Spleen (tissue), 11 donors: ENCODE measurements around the gene ZSWIM3. TPM values are rescaled to one million over a fixed set of nuclear protein-coding genes. Genes with fewer than 3 reads are reported as not detected.

Experiments used
- DNase-seq: peaks from one replicate; pipeline ENCODE4 v3.0.0-alpha.2; 2020
- H3K27ac ChIP-seq, 8 donors: fragments of 200-600 bp; sonication (generic) in 7 of 8; 1 replicate in 4 of 8; 2 replicates in 4 of 8; pipeline versions ENCODE4 v1.5.0 to v1.8.0; 2016 to 2021; ENCODE audit warnings: inconsistent platforms in 4 of 8, mild to moderate bottlenecking in 4 of 8, moderate library complexity in 1 of 8
- H3K27me3 ChIP-seq, 7 donors: fragments of 200-600 bp; sonication (generic) in 6 of 7; replicated peaks in 1 of 7; 1 replicate in 4 of 7; 2 replicates in 3 of 7; pipeline versions ENCODE4 v1.5.0 to v1.8.0; 2016 to 2021; ENCODE audit warnings: inconsistent platforms in 3 of 7, mild to moderate bottlenecking in 1 of 7
- H3K36me3 ChIP-seq, 6 donors: fragments of 200-600 bp; sonication (generic) in 5 of 6; 1 replicate in 4 of 6; 2 replicates in 2 of 6; pipeline versions ENCODE4 v1.5.0 to v1.8.0; 2016 to 2021; ENCODE audit warnings: inconsistent platforms in 2 of 6
- H3K4me1 ChIP-seq, 6 donors: fragments of 200-600 bp; sonication (generic) in 5 of 6; 1 replicate in 3 of 6; 2 replicates in 3 of 6; pipeline versions ENCODE4 v1.5.0 to v1.8.0; 2016 to 2021; ENCODE audit warnings: inconsistent platforms in 3 of 6
- H3K4me3 ChIP-seq, 8 donors: fragments of 200-600 bp; sonication (generic) in 7 of 8; 1 replicate in 4 of 8; 2 replicates in 4 of 8; pipeline versions ENCODE4 v1.5.0 to v1.8.0; 2016 to 2021; ENCODE audit warnings: inconsistent platforms in 4 of 8, mild to moderate bottlenecking in 4 of 8, moderate library complexity in 2 of 8
- H3K9me3 ChIP-seq, 8 donors: fragments of 200-600 bp; sonication (generic) in 7 of 8; 1 replicate in 4 of 8; 2 replicates in 4 of 8; pipeline versions ENCODE4 v1.5.0 to v1.8.0; 2016 to 2021; ENCODE audit warnings: inconsistent platforms in 4 of 8
- CTCF ChIP-seq, 11 experiments: fragments of 200-600 bp in 7 of 11; fragments of 450-650 bp in 4 of 11; sonication (generic) in 4 of 11; IDR thresholded peaks in 8 of 11; conservative IDR thresholded peaks in 3 of 11; 1 replicate in 7 of 11; 2 replicates in 4 of 11; pipeline versions ENCODE4 v1.4.0 to v1.8.0; 2016 to 2021; ENCODE audit warnings: antibody characterized with exemption in 11 of 11, inconsistent platforms in 4 of 11, mild to moderate bottlenecking in 1 of 11
- POLR2A ChIP-seq, 3 donors: fragments of 450-650 bp; IDR thresholded peaks; one replicate each; pipeline ENCODE4 v1.5.1; 2017; ENCODE audit warnings: antibody characterized with exemption in 3 of 3, mild to moderate bottlenecking in 1 of 3
- POLR2AphosphoS5 ChIP-seq, 3 donors: sonication (generic); formaldehyde crosslinking; IDR thresholded peaks; one replicate each; pipeline ENCODE4 v1.5.1; 2017; ENCODE audit warnings: antibody characterized with exemption in 3 of 3
- WGBS, 5 donors: extraction: QIAGEN DNeasy Blood & Tissue Kit in 3 of 5; methylation state at CpG; one replicate each; pipeline versions ENCODE4 v1.1.5 to v1.1.7; 2013 to 2018; 5-methylcytosine and 5-hydroxymethylcytosine counted together
- intact Hi-C: fragments of 100-400 bp; cut with DNase I; formaldehyde crosslinking; loops from one replicate; pipeline ENCODE4 v1.15.0; 2023; ENCODE audit warnings: low total_unique reads
- polyA plus RNA-seq, 3 donors: library from polyadenylated mRNA; stranded (reverse); fragments of 200-250 nt; gene quantifications; one replicate each; pipeline ENCODE4 v1.2.1, GENCODE V29; 2013
- total RNA-seq, 7 donors: library from RNA; depleted of rRNA in 3 of 7; stranded (reverse); fragments of >200 nt in 3 of 7; fragmentation: NEBNext Ultra II Directional in 4 of 7; extraction: Animal tissue kit (Norgen Biotek cat#: 25700) in 4 of 7; gene quantifications; one replicate each; pipeline versions ENCODE4 v1.1.0 to v1.2.1, GENCODE V29; 2016 to 2021
- donor health status: healthy with polysubstance abuse.
- donor health status: DM: no; HTN: no; CAD: no; lungs with moderate emphysema.
- donor health status: DM: no; HTN: no; CAD: no.
- donor health status: Bipolar disorder and iron deficiency.
- donor health status: healthy.
- donor health status: DM: no; HTN: no; CAD: no.
- donor health status: DM: yes; HTN: yes; CAD: no.

The ZSWIM3 gene
- total and polyA plus RNA-seq, 10 donors = 3.1 to 7.1 (median 5.1) TPM

GRCh38 chr20:45913116-45913515, 55.7 kb downstream of the ZSWIM3 start:
- no peak overlapping the region for H3K4me3 ChIP-seq
- peaks cover 14 to 65% (median 40%) of the 10 kb centered on the region in 6 donors for H3K4me1 ChIP-seq
- intact Hi-C loops = no loop called here
- TF ChIP-seq CTCF (IDR thresholded peaks at IDR 0.05 in 8 of 11, conservative IDR thresholded peaks at IDR 0.05 in 3 of 11) (no peak), POLR2AphosphoS5 (IDR thresholded peaks at IDR 0.05) (no peak), POLR2A (IDR thresholded peaks at IDR 0.05) (no peak)
- H3K27me3 ChIP-seq = peaks cover 0 to 36% (median 5%) of the 10 kb centered on the region in 7 donors
- no peaks in the 10 kb centered on the region for H3K9me3 ChIP-seq
- no peak for DNase-seq
- H3K36me3 ChIP-seq = no peaks in the 10 kb centered on the region
- 35 to 63% (median 49%) methylated on average over 5 of the region's 5 CpGs for WGBS, 5 donors
- H3K27ac ChIP-seq = peak overlapping the region in 1 of 8 donors; percentile 27

GRCh38 chr20:45917790-45918141, 60.4 kb downstream of the ZSWIM3 start:
- H3K4me1 ChIP-seq = peaks cover 0 to 71% (median 34%) of the 10 kb centered on the region in 6 donors
- peaks cover 0 to 20% (median 0%) of the 10 kb centered on the region in 7 donors for H3K27me3 ChIP-seq
- no peaks in the 10 kb centered on the region for H3K9me3 ChIP-seq
- H3K4me3 ChIP-seq = no peak overlapping the region
- no peak for DNase-seq
- H3K36me3 ChIP-seq = no peaks in the 10 kb centered on the region
- peak overlapping the region in 6 of 8 donors; percentile 55 to 80 (median 62) for H3K27ac ChIP-seq
- TF ChIP-seq CTCF (IDR thresholded peaks at IDR 0.05 in 8 of 11, conservative IDR thresholded peaks at IDR 0.05 in 3 of 11) = no peak
- TF ChIP-seq POLR2AphosphoS5 (IDR thresholded peaks at IDR 0.05) = no peak
- TF ChIP-seq POLR2A (IDR thresholded peaks at IDR 0.05) = no peak
- intact Hi-C loops = no loop called here
- WGBS, 5 donors = 51 to 76% (median 71%) methylated on average over 5 of the region's 5 CpGs

GRCh38 chr20:45918182-45918737, 60.8 kb downstream of the ZSWIM3 start:
- Histone ChIP-seq H3K9me3 (no peaks in the 10 kb centered on the region), H3K36me3 (no peaks in the 10 kb centered on the region), H3K27ac (peak overlapping the region in 7 of 8 donors; percentile 4 to 80 (median 62)), H3K4me1 (peaks cover 0 to 71% (median 32%) of the 10 kb centered on the region in 6 donors), H3K4me3 (no peak overlapping the region), H3K27me3 (peaks cover 0 to 15% (median 0%) of the 10 kb centered on the region in 7 donors)
- DNase-seq = no peak
- WGBS, 5 donors = 53 to 75% (median 66%) methylated on average over 5 of the region's 5 CpGs
- intact Hi-C loops = no loop called here
- TF ChIP-seq POLR2AphosphoS5 (IDR thresholded peaks at IDR 0.05) (peak in 1 of 3 donors; percentile 18), POLR2A (IDR thresholded peaks at IDR 0.05) (no peak)

- Histone ChIP-seq H3K27ac (peak overlapping the region in 7 of 8 donors; percentile 4 to 80 (median 62)), H3K4me1 (peaks cover 0 to 71% (median 34%) of the 10 kb centered on the region in 6 donors)
Measured at GRCh38 chr20:45918779-45919537, 61.5 kb downstream of the ZSWIM3 start.

More at GRCh38 chr20:45918779-45919537, 61.5 kb downstream of the ZSWIM3 start:
- Histone ChIP-seq H3K4me3 (no peak overlapping the region), H3K9me3 (no peaks in the 10 kb centered on the region), H3K36me3 (no peaks in the 10 kb centered on the region), H3K27me3 (peaks cover 0 to 8% (median 0%) of the 10 kb centered on the region in 7 donors)
- intact Hi-C loops = no loop called here
- TF ChIP-seq CTCF (IDR thresholded peaks at IDR 0.05 in 8 of 11, conservative IDR thresholded peaks at IDR 0.05 in 3 of 11) (no peak), POLR2A (IDR thresholded peaks at IDR 0.05) (no peak), POLR2AphosphoS5 (IDR thresholded peaks at IDR 0.05) (no peak)
- DNase-seq = no peak
- WGBS, 5 donors = 91 to 96% (median 92%) methylated on average over 12 of the region's 12 CpGs
